Mesenchymal stem cell (in vitro differentiated cells and primary cell): ENCODE measurements around the gene TEF.
"Not testable (repeated sequence)": the region's sequence is repeated elsewhere in the genome, so short reads cannot be mapped to it uniquely, and the experiment has no call there.

Experiments used
- DNase-seq: peaks from one replicate; pipeline ENCODE4 v3.0.0-alpha.2; 2013
- H2AFZ ChIP-seq: one replicate; pipeline ENCODE4 v1.6.1; 2013; ENCODE audit warnings: low read depth, mild to moderate bottlenecking, control low read depth, inconsistent platforms, low read length, moderate library complexity
- H2AK5ac ChIP-seq: 2 replicates; pipeline ENCODE4 v1.6.1; 2013; ENCODE audit warnings: low read length, moderate library complexity, mild to moderate bottlenecking, inconsistent platforms; ENCODE audit not compliant: severe bottlenecking
- H2BK120ac ChIP-seq: one replicate; pipeline ENCODE4 v1.6.1; 2013; ENCODE audit warnings: low read depth, mild to moderate bottlenecking, inconsistent platforms, low read length, moderate library complexity
- H2BK12ac ChIP-seq, 2 experiments: one replicate each; pipeline ENCODE4 v1.6.1; 2013; ENCODE audit warnings: inconsistent platforms in 2 of 2, low read length in 2 of 2, mild to moderate bottlenecking in 2 of 2, moderate library complexity in 2 of 2, control low read depth in 1 of 2
- H2BK15ac ChIP-seq: one replicate; pipeline ENCODE4 v1.6.1; 2013; ENCODE audit warnings: mild to moderate bottlenecking, low read depth, inconsistent platforms; ENCODE audit not compliant: poor library complexity, severe bottlenecking
- H2BK5ac ChIP-seq: 2 replicates; pipeline ENCODE4 v1.6.1; 2013; ENCODE audit warnings: low read depth, mild to moderate bottlenecking, low read length, control low read depth, inconsistent platforms; ENCODE audit not compliant: poor library complexity, severe bottlenecking
- H3K14ac ChIP-seq, 2 experiments: one replicate each; pipeline ENCODE4 v1.6.1; 2013; ENCODE audit warnings: inconsistent platforms in 2 of 2, low read length in 2 of 2, control low read depth in 1 of 2, mild to moderate bottlenecking in 1 of 2, moderate library complexity in 1 of 2
- H3K18ac ChIP-seq, 2 experiments: one replicate each; pipeline ENCODE4 v1.6.1; 2013; ENCODE audit warnings: inconsistent platforms in 2 of 2, low read length in 2 of 2, control low read depth in 1 of 2, low read depth in 1 of 2, mild to moderate bottlenecking in 1 of 2
- H3K23ac ChIP-seq, 2 experiments: one replicate each; pipeline ENCODE4 v1.6.1; 2013; ENCODE audit warnings: inconsistent platforms in 2 of 2, low read length in 2 of 2, mild to moderate bottlenecking in 2 of 2, moderate library complexity in 2 of 2, control low read depth in 1 of 2
- H3K27ac ChIP-seq: 2 replicates; pipeline ENCODE4 v1.5.1; 2013; ENCODE audit warnings: mild to moderate bottlenecking, moderate library complexity, low read length, control low read depth, inconsistent platforms; ENCODE audit not compliant: poor library complexity, severe bottlenecking
- H3K27me3 ChIP-seq, 2 experiments: 2 replicates each; pipeline versions ENCODE4 v1.6.1 to v1.7.0; 2013; ENCODE audit warnings: low read length in 2 of 2, mild to moderate bottlenecking in 2 of 2, moderate library complexity in 2 of 2, control low read depth in 1 of 2, inconsistent platforms in 1 of 2; ENCODE audit not compliant: control insufficient read depth in 1 of 2, insufficient read depth in 1 of 2
- H3K36me3 ChIP-seq, 2 experiments: 2 replicates each; pipeline versions ENCODE4 v1.6.1 to v1.7.0; 2013; ENCODE audit warnings: low read length in 2 of 2, control low read depth in 1 of 2, inconsistent platforms in 1 of 2, low read depth in 1 of 2, mild to moderate bottlenecking in 1 of 2; ENCODE audit not compliant: insufficient read depth in 2 of 2, control insufficient read depth in 1 of 2
- H3K4ac ChIP-seq, 2 experiments: one replicate each; pipeline ENCODE4 v1.6.1; 2013; ENCODE audit warnings: inconsistent platforms in 2 of 2, low read length in 2 of 2, mild to moderate bottlenecking in 2 of 2, moderate library complexity in 2 of 2, control low read depth in 1 of 2, low read depth in 1 of 2
- H3K4me1 ChIP-seq: 2 replicates; pipeline ENCODE4 v1.6.1; 2013; ENCODE audit warnings: low read depth, low read length, control low read depth; ENCODE audit not compliant: control insufficient read depth, insufficient read depth
- H3K4me2 ChIP-seq: 2 replicates; pipeline ENCODE4 v1.6.1; 2013; ENCODE audit warnings: low read length, mild to moderate bottlenecking, inconsistent platforms; ENCODE audit not compliant: poor library complexity, severe bottlenecking
- H3K4me3 ChIP-seq, 2 experiments: 2 replicates each; pipeline versions ENCODE4 v1.5.1 to v1.7.0; 2013; ENCODE audit warnings: low read length in 2 of 2, mild to moderate bottlenecking in 2 of 2, control low read depth in 1 of 2, low read depth in 1 of 2; ENCODE audit not compliant: insufficient read depth in 1 of 2
- H3K79me1 ChIP-seq: replicated peaks from 2 replicates; pipeline ENCODE4 v1.6.1; 2013; ENCODE audit warnings: mild to moderate bottlenecking, control low read depth, low read length, inconsistent platforms; ENCODE audit not compliant: poor library complexity, severe bottlenecking
- H3K9ac ChIP-seq: 2 replicates; pipeline ENCODE4 v1.7.0; 2013; ENCODE audit warnings: mild to moderate bottlenecking, low read length, moderate library complexity
- H3K9me3 ChIP-seq: 2 replicates; pipeline ENCODE4 v1.7.0; 2013; ENCODE audit warnings: mild to moderate bottlenecking, low read length; ENCODE audit not compliant: control insufficient read depth
- H4K8ac ChIP-seq: one replicate; pipeline ENCODE4 v1.6.1; 2013; ENCODE audit warnings: inconsistent platforms, mild to moderate bottlenecking, low read length, moderate library complexity
- H4K91ac ChIP-seq: one replicate; pipeline ENCODE4 v1.6.1; 2013; ENCODE audit warnings: mild to moderate bottlenecking, low read length, inconsistent platforms
- WGBS: methylation state at CpG from one replicate; pipeline ENCODE4 v1.1.7; 2013; ENCODE audit warnings: mixed read lengths; 5-methylcytosine and 5-hydroxymethylcytosine counted together

The TEF gene

GRCh38 chr22:41440511-41440910 is 58.8 kb downstream of the TEF start:
- not testable (repeated sequence) for H3K9me3 ChIP-seq, H2BK12ac ChIP-seq, H3K4ac ChIP-seq, H4K91ac ChIP-seq, H4K8ac ChIP-seq, H3K4me3 ChIP-seq, H3K4me2 ChIP-seq, H3K9ac ChIP-seq, H3K14ac ChIP-seq, H3K18ac ChIP-seq, H3K27me3 ChIP-seq, H2BK15ac ChIP-seq, H3K23ac ChIP-seq, DNase-seq, H2AFZ ChIP-seq, H3K79me1 ChIP-seq, H2BK5ac ChIP-seq, H2AK5ac ChIP-seq, H3K27ac ChIP-seq, H2BK120ac ChIP-seq
- WGBS, result 99% methylated on average over 3 of the region's 5 CpGs
- peaks cover 16% of the 10 kb centered on the region for H3K4me1 ChIP-seq
- peaks cover 45% of the 10 kb centered on the region in 2 experiments for H3K36me3 ChIP-seq

GRCh38 chr22:41442240-41442792 is 60.6 kb downstream of the TEF start:
- Histone ChIP-seq H3K9me3 (no peaks in the 10 kb centered on the region), H2BK5ac (no peak overlapping the region), H3K4ac (no peak overlapping the region), H3K4me1 (peaks cover 16% of the 10 kb centered on the region), H2AK5ac (no peak overlapping the region), H3K4me3 (peak overlapping the region in 1 of 2 experiments; percentile 40), H3K18ac (no peak overlapping the region), H2BK15ac (no peak overlapping the region), H3K27me3 (no peaks in the 10 kb centered on the region), H3K4me2 (no peak overlapping the region), H3K27ac (no peak overlapping the region), H2BK12ac (no peak overlapping the region), H4K91ac (no peak overlapping the region), H3K9ac (peak overlapping the region; percentile 46), H3K14ac (no peak overlapping the region), H2AFZ (no peak overlapping the region), H3K79me1 (peaks cover under 1% of the 10 kb centered on the region), H3K36me3 (peaks cover 27% of the 10 kb centered on the region in 2 experiments), H2BK120ac (no peak overlapping the region), H4K8ac (no peak overlapping the region), H3K23ac (no peak overlapping the region)
- no peak for DNase-seq
- whole genome bisulfite sequencing, result 98% methylated on average over 1 of the region's 2 CpGs

- Histone ChIP-seq H3K14ac (peak overlapping the region in 1 of 2 experiments; percentile 87), H4K8ac (peak overlapping the region; percentile 29), H2BK12ac (no peak overlapping the region), H2BK5ac (no peak overlapping the region), H3K9me3 (no peaks in the 10 kb centered on the region), H3K79me1 (no peaks in the 10 kb centered on the region), H3K36me3 (peaks cover 12 to 15% of the 10 kb centered on the region in 2 experiments), H3K27ac (peak overlapping the region; percentile 81), H3K23ac (no peak overlapping the region), H3K4me3 (peak overlapping the region; percentile 93 to 99), H2AK5ac (peak overlapping the region; percentile 64), H3K4me1 (peaks cover 10% of the 10 kb centered on the region), H2AFZ (no peak overlapping the region), H3K9ac (peak overlapping the region; percentile 99), H2BK15ac (peak overlapping the region; percentile 53), H3K27me3 (no peaks in the 10 kb centered on the region), H4K91ac (no peak overlapping the region), H3K4ac (peak overlapping the region; percentile 46 to 85), H2BK120ac (no peak overlapping the region), H3K4me2 (peak overlapping the region; percentile 89), H3K18ac (peak overlapping the region; percentile 73 to 97)
- DNase-seq, result peak; percentile 99
- under 1% methylated on average over 30 of the region's 35 CpGs for WGBS
Observed at GRCh38 chr22:41444360-41445128, 62.8 kb downstream of the TEF start.
